Spinal cord (tissue), 10 donors: ENCODE data around the gene LRMDA. TPM values are rescaled to one million over a fixed set of nuclear protein-coding genes. Genes with fewer than 3 reads are reported as not detected.

ENCODE experiments used
- DNase-seq, 6 donors: peaks; one replicate each; pipeline versions ENCODE4 v3.0.0 to v3.0.0-alpha.2; 2013 to 2015; ENCODE audit warnings: low spot score in 6 of 6, low read depth in 4 of 6
- H3K27ac ChIP-seq: one replicate; pipeline ENCODE4 v1.5.1; 2013; ENCODE audit warnings: low read depth, low read length, control low read depth
- H3K27me3 ChIP-seq: one replicate; pipeline ENCODE4 v1.6.1; 2013; ENCODE audit warnings: low read length; ENCODE audit not compliant: control insufficient read depth, insufficient read depth
- H3K36me3 ChIP-seq: one replicate; pipeline ENCODE4 v1.6.1; 2013; ENCODE audit warnings: low read length; ENCODE audit not compliant: control insufficient read depth, insufficient read depth
- H3K4me1 ChIP-seq: one replicate; pipeline ENCODE4 v1.6.1; 2013; ENCODE audit warnings: low read length; ENCODE audit not compliant: control insufficient read depth, insufficient read depth
- H3K4me3 ChIP-seq: one replicate; pipeline ENCODE4 v1.5.1; 2013; ENCODE audit warnings: low read depth, low read length, control low read depth
- H3K9me3 ChIP-seq: one replicate; pipeline ENCODE4 v1.6.1; 2013; ENCODE audit warnings: low read length; ENCODE audit not compliant: control insufficient read depth, insufficient read depth
- WGBS: methylation state at CpG from one replicate; pipeline ENCODE4 v1.1.5; 2013; ENCODE audit warnings: missing lambda C conversion rate; ENCODE audit not compliant: insufficient coverage; 5-methylcytosine and 5-hydroxymethylcytosine counted together
- polyA plus RNA-seq, 2 donors: library from polyadenylated mRNA; unstranded; fragments of 120-200 nt; gene quantifications; one replicate each; pipeline ENCODE4 v1.2.1, GENCODE V29; 2013; ENCODE audit not compliant: insufficient read length in 2 of 2
- total RNA-seq, 2 donors: library from RNA; depleted of rRNA in 1 of 2; stranded (reverse); fragments of 120-200 nt in 1 of 2; fragments of >200 nt in 1 of 2; gene quantifications; one replicate each; pipeline versions ENCODE4 v1.2.3 to v1.2.4, GENCODE V29; 2013 to 2014
- donor health status: healthy.

LRMDA gene
- total and polyA plus RNA-seq, 4 donors: 5.6 to 9.9 (median 7.2) TPM

DNA sequence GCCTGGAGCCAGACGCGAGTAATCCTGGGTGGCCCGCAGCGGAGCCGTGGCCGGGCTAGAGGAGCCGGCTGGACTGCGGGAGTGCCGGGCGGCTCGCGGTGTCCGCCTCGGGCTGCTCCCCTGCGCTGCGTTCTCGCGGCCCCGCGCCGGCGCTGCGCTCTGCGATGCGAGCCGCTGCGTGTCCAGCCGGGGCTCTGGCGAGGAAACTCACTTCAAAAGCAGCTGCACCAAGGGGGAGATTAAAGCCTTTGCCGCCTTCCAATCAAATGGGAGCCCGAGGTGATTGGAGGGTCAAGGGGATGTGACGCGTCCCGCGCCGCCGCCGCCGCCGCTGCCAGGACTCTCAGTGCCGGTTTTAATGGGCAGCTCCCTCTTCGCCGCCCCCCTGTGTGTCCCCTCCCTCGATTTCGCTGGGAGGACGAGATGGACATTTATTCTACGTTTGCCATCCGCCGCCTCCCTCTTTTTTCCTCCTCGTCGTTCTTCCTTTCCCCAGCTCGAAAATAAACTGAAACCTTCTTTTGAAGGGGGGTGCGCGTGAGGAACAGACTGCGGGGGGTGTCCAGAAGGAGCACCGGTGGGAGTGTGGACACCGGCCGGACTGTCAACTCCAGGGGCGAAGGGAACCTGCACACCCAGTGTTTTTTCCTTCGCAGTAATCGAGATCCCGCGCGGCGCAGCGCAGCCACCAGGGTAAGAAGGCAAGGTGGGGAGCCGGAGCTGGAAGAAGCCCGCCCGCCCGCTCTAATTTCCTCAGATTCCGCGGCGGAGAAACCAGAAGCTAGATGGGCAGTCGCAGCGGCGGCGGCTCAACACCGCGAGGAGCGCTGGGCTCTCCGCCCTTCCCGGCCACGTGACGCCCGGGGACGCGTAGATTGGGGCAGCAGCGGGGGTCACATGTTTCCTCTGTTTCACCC is 29.6 kb upstream of the LRMDA start, which contains the start of gene ZNF503:
Gene ZNF503 (minus strand): TSS at position 196 of the 917 bp plus-strand sequence. CDS start 345 bp downstream, outside the sequence.
- peak; percentile 92 to 99 (median 96) for DNase-seq
- WGBS: 0% methylated on average over 80 of the region's 88 CpGs
- peaks cover 74% of the 10 kb centered on the region for H3K4me1 ChIP-seq
- H3K27ac ChIP-seq: peak within 1 kb of the TSS; percentile 96
- peaks cover 23% of the 10 kb centered on the region for H3K36me3 ChIP-seq
- peak within 1 kb of the TSS; percentile 84 for H3K4me3 ChIP-seq
- H3K9me3 ChIP-seq: no peaks in the 10 kb centered on the region
- peaks cover 63% of the 10 kb centered on the region for H3K27me3 ChIP-seq

DNA sequence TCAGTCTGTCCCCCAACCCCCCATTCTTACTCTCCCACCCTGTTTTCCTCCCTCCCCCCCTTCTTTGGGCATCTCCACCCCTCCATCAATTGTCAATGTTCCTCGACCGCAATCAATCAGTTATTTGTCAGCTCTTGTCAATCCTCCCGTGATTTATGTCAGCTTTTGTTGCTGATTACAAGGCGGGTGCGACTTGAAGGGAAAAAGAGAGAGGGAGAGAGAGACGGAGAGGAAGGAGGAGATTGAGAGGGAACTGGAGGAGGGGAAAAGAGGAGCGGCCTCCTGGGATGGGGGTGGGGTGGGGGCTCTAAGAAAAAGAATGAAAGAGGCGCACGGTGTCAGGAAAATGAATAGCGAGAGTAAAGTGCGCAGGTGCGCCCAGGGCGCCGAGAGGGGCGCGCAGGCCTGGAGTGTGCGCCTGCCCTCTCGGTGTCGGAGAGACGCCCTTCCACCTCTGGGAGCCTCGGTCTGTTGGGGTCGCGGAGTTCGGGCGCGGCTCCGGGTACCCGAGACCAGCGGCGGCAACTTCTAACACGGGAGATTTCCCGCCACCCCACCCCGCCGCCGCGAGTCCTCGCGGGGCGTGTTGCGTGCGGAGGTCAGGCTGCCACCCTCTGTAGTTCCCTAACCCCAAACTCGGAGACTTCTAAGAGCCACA is 28.8 kb upstream of the LRMDA start:
- H3K36me3 ChIP-seq: peaks cover 26% of the 10 kb centered on the region
- peaks cover 75% of the 10 kb centered on the region for H3K4me1 ChIP-seq
- DNase-seq: peak in 2 of 6 donors; percentile 26 to 88
- no peaks in the 10 kb centered on the region for H3K9me3 ChIP-seq
- H3K4me3 ChIP-seq: peak overlapping the region; percentile 84
- peaks cover 64% of the 10 kb centered on the region for H3K27me3 ChIP-seq
- WGBS: 0% methylated on average over 38 of the region's 42 CpGs
- peak overlapping the region; percentile 96 for H3K27ac ChIP-seq

DNA sequence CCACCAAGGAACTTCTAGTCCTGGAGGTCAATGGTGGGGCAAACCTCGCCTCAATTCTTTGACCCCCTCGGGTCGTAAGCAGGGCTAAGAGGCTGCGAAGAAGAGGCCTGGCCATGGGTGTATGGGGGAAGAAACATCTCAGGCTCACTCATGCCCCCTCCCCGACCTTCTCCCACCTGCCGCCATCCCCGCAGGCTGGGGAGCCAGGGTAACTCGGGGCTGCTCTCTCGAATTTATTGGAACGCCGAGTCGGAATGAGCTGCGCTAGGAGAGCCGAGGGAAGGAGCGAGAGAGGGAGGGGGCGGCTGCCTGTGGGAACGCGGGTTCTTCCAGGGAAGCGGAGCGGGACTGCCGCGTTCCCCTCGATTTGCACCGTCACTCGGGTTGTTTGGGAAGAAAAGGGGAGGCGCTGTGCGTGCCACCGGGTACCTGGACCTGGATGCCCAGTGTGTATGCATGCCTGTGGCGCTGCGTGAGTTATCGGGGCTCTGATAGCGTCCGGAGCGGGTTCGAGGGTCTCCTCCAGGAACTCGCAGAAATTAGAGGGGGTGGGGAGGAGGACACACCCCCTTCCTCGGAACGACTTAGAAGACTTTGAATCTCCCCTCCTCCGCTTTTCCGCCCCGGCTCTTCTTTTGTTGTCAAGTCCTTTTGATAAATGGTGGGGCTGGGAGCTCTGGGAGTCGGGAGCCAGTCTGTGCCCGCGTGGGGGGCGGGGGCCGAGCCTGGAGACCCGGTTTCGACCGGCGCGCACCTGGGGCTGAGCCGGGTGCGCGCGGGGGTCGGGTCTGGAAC is 28.1 kb upstream of the LRMDA start:
- Histone ChIP-seq H3K36me3 (peaks cover 26% of the 10 kb centered on the region), H3K4me1 (peaks cover 79% of the 10 kb centered on the region), H3K9me3 (no peaks in the 10 kb centered on the region), H3K27me3 (peaks cover 68% of the 10 kb centered on the region), H3K27ac (peak overlapping the region; percentile 96), H3K4me3 (peak overlapping the region; percentile 84)
- WGBS: 0% methylated on average over 46 of the region's 56 CpGs
- DNase-seq: peak in 5 of 6 donors; percentile 41 to 84 (median 62)

DNA sequence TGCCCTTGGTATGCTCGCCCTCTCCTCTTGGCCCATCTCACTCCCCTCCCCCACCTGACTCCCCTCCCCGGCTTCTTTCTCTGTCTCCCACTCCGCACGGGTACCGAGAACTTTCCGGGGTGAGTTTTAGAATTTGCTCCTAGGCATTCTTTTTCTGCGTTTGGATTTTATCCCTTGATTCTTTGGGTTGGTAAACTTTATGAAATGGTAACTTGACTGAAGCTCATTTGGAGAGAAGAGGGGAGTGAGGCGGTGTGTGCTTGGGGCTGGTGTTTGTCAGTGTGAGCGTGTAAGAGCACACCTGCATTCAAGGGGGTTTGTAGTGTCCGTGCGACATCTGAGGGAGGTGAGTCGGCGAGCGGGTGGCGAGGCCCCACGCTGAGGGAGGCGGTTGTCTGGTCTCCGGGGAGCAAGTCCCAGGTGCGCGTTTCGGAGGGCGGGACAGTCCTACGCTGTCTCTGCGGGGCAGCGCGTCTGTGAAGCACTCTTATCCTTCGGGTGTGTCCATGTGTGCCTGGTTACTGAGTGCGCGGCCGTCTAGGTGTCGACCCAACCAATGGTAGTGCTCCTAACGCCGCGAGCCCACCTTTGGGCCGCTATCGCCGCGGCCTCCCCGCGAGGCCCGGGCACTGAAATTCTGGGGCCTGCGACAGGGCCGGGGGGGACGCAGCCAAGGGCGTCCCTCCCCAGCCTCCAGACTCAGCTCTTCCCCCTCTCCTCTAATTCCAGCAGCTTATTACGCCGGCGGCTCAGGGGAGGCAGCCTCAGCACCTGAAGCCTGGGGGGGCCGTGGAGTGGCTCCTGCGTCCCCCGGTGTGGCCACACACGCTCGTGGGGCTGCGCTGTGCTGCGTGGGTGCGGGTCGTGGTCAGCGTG is 27.2 kb upstream of the LRMDA start:
- Histone ChIP-seq H3K27me3 (peaks cover 67% of the 10 kb centered on the region), H3K36me3 (peaks cover 18% of the 10 kb centered on the region), H3K27ac (peak overlapping the region; percentile 96), H3K4me3 (peak overlapping the region; percentile 84), H3K9me3 (no peaks in the 10 kb centered on the region), H3K4me1 (peaks cover 79% of the 10 kb centered on the region)
- DNase-seq: peak in 4 of 6 donors; percentile 23 to 53 (median 35)
- WGBS: under 1% methylated on average over 56 of the region's 58 CpGs

DNA sequence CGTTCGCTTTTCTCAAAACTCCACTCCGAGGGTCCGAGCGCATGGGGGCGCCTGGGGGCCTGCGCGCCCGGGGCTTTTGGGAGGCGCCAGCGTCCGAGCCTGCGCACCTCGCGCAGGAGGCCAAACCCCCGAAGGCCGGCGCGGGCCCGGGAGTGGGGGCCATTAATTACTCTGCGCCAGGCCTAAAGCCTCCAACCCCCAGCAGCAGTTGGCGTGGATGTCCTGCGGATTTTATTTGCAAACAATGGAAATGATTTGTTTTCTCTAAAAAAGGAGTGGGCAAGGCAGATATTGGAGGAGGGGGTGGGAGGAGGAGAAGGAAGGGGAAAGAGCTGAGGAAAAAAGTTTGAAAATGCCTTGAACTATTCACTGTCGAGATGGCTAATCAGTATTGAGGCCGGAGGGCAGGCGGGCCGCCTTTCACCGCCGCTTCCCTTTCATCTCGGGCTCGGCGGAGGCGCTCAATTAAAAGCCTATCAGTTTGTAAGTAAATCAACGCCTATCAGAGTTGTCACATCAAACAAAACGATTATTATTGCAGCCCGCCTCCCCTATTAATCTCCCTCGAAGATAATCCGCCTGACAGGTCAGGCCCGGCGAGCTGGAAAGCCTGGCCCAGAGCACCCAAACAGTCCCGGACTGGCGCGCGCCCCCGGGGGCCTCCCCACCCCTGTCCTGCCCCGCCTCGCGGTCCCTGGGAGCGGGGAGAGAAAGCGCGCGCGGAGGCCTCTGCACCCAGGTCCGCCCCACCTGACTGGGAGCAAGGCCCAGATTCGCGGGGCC is 26.4 kb upstream of the LRMDA start:
- Histone ChIP-seq H3K4me1 (peaks cover 81% of the 10 kb centered on the region), H3K27me3 (peaks cover 69% of the 10 kb centered on the region), H3K9me3 (no peaks in the 10 kb centered on the region), H3K36me3 (peaks cover 10% of the 10 kb centered on the region), H3K27ac (peak overlapping the region; percentile 96), H3K4me3 (peak overlapping the region; percentile 84)
- WGBS: 4% methylated on average over 55 of the region's 56 CpGs
- DNase-seq: peak; percentile 24 to 71 (median 38)

DNA sequence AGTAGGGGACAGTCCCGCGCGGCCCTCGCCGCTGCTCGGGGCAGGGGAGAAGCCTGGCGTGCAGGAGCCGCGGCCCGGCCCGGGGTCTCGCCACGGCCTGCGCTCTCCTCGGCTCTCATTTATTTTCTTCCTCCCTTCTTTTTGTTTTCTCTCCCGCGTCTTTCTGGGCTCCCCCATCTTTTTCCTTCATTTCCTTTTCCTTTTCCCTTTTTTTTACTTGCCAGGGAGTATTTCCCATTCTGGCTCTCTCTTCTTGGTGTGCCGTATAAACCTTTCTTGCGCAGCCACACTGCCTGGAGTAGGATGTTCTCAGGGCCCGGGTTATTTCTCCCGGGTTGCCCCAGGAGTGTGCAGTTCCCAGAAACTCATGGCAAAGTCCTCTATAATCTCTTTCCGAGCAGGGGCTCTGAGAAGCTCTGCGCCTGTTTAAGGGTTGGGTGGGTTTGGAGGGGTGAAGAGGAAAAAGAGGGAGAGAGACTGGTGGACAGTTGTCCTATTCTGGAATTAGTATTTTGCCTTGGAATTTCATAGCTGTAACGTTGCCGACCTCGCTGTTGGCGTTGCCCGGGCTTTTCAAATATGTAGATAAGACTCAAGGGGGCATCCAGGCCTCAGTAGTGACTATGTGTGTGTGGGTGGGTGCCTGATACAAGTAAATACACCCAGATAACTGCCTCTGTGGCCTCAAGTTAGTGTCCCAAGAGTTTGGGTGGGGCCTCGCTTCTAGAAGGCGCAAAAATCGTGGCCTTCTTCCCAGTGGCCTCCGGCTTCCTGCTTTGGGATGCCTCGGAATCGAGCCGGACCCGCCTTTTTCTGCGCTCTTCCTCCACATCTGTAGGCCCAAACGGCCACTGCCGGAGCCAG is 25.6 kb upstream of the LRMDA start:
- peaks cover 64% of the 10 kb centered on the region for H3K27me3 ChIP-seq
- H3K4me3 ChIP-seq: peak overlapping the region; percentile 84
- H3K27ac ChIP-seq: peak overlapping the region; percentile 96
- H3K9me3 ChIP-seq: no peaks in the 10 kb centered on the region
- peak; percentile 4 to 48 (median 12) for DNase-seq
- peaks cover 72% of the 10 kb centered on the region for H3K4me1 ChIP-seq
- 27% methylated on average over 34 of the region's 39 CpGs for WGBS
- peaks cover 8% of the 10 kb centered on the region for H3K36me3 ChIP-seq

DNA sequence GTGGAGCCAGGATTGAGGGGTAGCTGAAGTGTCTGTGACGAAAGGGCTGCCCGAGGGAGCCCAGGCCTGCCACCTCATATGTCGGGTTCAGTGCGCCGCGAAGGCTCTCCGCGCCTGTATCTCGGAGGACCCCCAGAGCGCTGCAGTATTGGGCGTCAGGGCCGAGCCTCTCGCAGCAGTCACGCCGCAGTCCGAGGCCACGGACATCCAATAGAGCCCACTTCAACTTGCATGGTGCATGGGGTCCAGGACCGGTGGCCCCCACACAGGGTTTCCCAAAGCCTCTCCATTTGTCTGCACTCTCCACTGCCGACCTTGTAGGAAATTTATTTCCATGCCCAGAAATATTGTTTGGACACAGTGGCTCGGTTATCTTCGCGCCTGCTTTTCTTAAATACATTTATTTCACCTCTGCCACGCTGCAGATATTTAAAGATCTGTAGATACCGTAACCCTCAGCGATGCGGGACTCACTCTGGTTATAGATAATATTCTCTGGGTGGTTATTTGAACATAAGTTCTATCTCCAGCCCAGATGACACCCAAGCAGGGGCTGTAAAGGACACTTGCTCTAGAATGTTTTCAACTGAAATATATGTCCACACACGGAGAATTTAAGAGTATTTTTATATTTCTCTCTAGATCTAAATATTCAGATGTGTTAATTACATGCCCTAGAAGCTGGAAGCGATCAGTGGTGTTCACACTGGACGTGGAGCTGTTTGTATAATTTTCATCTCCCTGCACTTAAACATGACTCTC is 24.8 kb upstream of the LRMDA start:
- Histone ChIP-seq H3K4me1 (peaks cover 70% of the 10 kb centered on the region), H3K4me3 (peak overlapping the region; percentile 88), H3K27ac (peak overlapping the region; percentile 96), H3K9me3 (no peaks in the 10 kb centered on the region), H3K27me3 (peaks cover 64% of the 10 kb centered on the region), H3K36me3 (peaks cover 8% of the 10 kb centered on the region)
- DNase-seq: peak in 2 of 6 donors; percentile 13 to 51
- WGBS: 38% methylated on average over 18 of the region's 29 CpGs
